GM18499 (cell line): ENCODE results near the gene DPT.

ENCODE experiments used
- ATAC-seq: cut with Tn5 transposase; IDR thresholded peaks from one replicate; pipeline ENCODE4 v1.9.1; 2021; ENCODE audit warnings: moderate number of reproducible peaks; ENCODE audit not compliant: insufficient read depth, unreplicated experiment

Gene DPT

GRCh38 chr1:168673974-168674683 is 54.9 kb downstream of the DPT start:
- ATAC-seq, result no peak

GRCh38 chr1:168672278-168672677 is 56.7 kb downstream of the DPT start:
- ATAC-seq, result no peak

GRCh38 chr1:168671782-168672181 is 57.2 kb downstream of the DPT start:
- no peak for ATAC-seq

GRCh38 chr1:168665975-168666374 is 63.0 kb downstream of the DPT start:
- no peak for ATAC-seq

- ATAC-seq, result no peak
Observed at GRCh38 chr1:168664069-168664834, 64.8 kb downstream of the DPT start.

- no peak for ATAC-seq
Observed at GRCh38 chr1:168656485-168656884, 72.5 kb downstream of the DPT start.

- ATAC-seq, result no peak
Observed at GRCh38 chr1:168654198-168654915, 74.6 kb downstream of the DPT start.

GRCh38 chr1:168653567-168653966 is 75.4 kb downstream of the DPT start:
- ATAC-seq, result no peak

- no peak for ATAC-seq
Observed at GRCh38 chr1:168645721-168646120, 83.3 kb downstream of the DPT start.
